Type B pancreatic cell (in vitro differentiated cells): Measurements from ENCODE around the gene MIAT. TPM values are rescaled to one million over a fixed set of nuclear protein-coding genes. Genes with fewer than 3 reads are reported as not detected.

Experiments
- DNase-seq: peaks from one replicate; pipeline ENCODE4 v3.0.0; 2021; ENCODE audit warnings: mixed read lengths; ENCODE audit not compliant: unreplicated experiment; ENCODE audit errors: extremely low spot score
- H3K27ac Mint-ChIP-seq: 2 replicates; pipeline ENCODE4 v1.8.0; 2021; ENCODE audit warnings: mild to moderate bottlenecking, mixed read lengths
- H3K27me3 Mint-ChIP-seq: 2 replicates; pipeline ENCODE4 v1.8.0; 2021; ENCODE audit warnings: mixed read lengths
- H3K36me3 Mint-ChIP-seq: 2 replicates; pipeline ENCODE4 v1.8.0; 2021; ENCODE audit warnings: mixed read lengths
- H3K4me1 Mint-ChIP-seq: one replicate; pipeline ENCODE4 v1.8.0; 2021; ENCODE audit warnings: mixed read lengths; ENCODE audit not compliant: unreplicated experiment
- H3K4me3 Mint-ChIP-seq: 2 replicates; pipeline ENCODE4 v1.8.0; 2021; ENCODE audit warnings: mild to moderate bottlenecking, mixed read lengths
- H3K9me3 Mint-ChIP-seq: 2 replicates; pipeline ENCODE4 v1.8.0; 2021; ENCODE audit warnings: mixed read lengths
- total RNA-seq: library from RNA; stranded (reverse); gene quantifications from 2 replicates; pipeline ENCODE4 v1.2.1, GENCODE V29; 2021; ENCODE audit warnings: low replicate concordance
- TF ChIP-seq, protein P1 (sequence below): fragments of 200-600 bp; sonication (generic); conservative IDR thresholded peaks from 2 replicates; pipeline ENCODE4 v1.5.0; 2021; ENCODE audit warnings: antibody characterized with exemption, mild to moderate bottlenecking

MIAT gene
- total RNA-seq, 1 donor from 2014 or later = 12.2 TPM

DNA sequence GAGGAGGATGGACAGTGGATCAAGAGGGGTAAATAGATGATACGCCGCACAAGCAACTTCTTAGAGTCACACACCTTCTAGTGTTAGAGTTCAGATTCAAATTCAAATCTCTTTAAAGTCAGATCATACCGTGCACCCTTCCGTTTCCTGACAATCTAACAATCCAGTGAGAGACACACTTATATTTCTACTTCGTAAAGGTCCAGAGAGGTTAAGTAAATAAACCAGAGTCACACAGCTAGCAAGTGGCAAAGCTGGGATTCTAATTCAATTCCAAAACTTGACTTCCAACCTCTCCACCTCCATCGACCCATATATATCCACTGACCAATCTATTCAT is 34.0 kb downstream of the MIAT start:
- TF ChIP-seq, protein P1, sequence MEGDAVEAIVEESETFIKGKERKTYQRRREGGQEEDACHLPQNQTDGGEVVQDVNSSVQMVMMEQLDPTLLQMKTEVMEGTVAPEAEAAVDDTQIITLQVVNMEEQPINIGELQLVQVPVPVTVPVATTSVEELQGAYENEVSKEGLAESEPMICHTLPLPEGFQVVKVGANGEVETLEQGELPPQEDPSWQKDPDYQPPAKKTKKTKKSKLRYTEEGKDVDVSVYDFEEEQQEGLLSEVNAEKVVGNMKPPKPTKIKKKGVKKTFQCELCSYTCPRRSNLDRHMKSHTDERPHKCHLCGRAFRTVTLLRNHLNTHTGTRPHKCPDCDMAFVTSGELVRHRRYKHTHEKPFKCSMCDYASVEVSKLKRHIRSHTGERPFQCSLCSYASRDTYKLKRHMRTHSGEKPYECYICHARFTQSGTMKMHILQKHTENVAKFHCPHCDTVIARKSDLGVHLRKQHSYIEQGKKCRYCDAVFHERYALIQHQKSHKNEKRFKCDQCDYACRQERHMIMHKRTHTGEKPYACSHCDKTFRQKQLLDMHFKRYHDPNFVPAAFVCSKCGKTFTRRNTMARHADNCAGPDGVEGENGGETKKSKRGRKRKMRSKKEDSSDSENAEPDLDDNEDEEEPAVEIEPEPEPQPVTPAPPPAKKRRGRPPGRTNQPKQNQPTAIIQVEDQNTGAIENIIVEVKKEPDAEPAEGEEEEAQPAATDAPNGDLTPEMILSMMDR = no peak
- Mint-ChIP-seq H3K36me3 (peaks cover 7% of the 10 kb centered on the region), H3K27me3 (no peaks in the 10 kb centered on the region), H3K9me3 (peaks cover 4% of the 10 kb centered on the region), H3K4me1 (peaks cover 5% of the 10 kb centered on the region), H3K27ac (no peak overlapping the region), H3K4me3 (no peak overlapping the region)
- no peak for DNase-seq

DNA sequence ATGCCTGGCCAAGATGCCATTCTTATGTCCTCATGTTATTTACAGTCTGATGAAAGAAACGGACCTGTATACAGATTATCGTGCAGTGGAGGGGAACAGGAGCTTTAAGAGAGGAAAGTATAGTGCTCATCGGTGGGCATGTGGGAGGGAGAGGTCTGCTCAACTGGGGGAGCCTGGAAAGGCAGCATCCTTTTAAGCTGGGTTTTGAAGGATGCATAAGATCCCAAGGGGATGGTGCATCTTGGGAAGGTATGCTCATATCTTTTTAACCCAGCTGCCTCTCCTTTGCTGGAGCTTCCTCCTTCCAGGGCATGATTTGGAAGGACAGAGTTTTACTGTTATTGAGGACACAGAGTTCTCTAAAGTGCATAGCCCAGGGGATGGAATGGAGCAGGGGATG is 34.8 kb downstream of the MIAT start:
- Mint-ChIP-seq H3K27ac (no peak overlapping the region), H3K4me1 (peaks cover 5% of the 10 kb centered on the region), H3K36me3 (peaks cover 7% of the 10 kb centered on the region), H3K27me3 (no peaks in the 10 kb centered on the region), H3K9me3 (peaks cover 4% of the 10 kb centered on the region), H3K4me3 (no peak overlapping the region)
- DNase-seq = no peak
- TF ChIP-seq, protein P1 = no peak

DNA sequence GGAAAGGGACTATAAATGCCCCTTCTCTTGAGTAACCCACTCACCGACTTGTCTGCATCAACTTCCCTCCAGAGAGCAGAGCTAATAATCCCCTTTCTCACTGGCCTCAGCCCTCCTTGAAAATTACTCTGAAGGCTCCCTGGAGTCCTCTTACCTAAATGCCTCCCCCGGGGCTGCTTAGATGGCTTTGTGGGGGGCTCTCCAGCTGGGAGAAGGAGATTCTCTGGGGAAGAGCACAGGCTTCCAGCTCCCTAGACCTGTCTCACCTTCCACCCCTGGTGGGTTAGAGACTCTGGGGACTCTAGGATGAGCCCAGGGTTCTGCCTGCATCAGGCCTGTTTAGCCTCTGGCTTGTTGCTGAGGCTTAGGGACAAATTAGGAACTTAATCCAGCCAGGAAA is 39.8 kb downstream of the MIAT start:
- TF ChIP-seq, protein P1 = no peak
- no peaks in the 10 kb centered on the region for H3K4me1 Mint-ChIP-seq
- H3K27ac Mint-ChIP-seq = no peak overlapping the region
- DNase-seq = no peak
- H3K27me3 Mint-ChIP-seq = no peaks in the 10 kb centered on the region
- H3K4me3 Mint-ChIP-seq = no peak overlapping the region
- H3K36me3 Mint-ChIP-seq = peaks cover 29% of the 10 kb centered on the region
- H3K9me3 Mint-ChIP-seq = no peaks in the 10 kb centered on the region

DNA sequence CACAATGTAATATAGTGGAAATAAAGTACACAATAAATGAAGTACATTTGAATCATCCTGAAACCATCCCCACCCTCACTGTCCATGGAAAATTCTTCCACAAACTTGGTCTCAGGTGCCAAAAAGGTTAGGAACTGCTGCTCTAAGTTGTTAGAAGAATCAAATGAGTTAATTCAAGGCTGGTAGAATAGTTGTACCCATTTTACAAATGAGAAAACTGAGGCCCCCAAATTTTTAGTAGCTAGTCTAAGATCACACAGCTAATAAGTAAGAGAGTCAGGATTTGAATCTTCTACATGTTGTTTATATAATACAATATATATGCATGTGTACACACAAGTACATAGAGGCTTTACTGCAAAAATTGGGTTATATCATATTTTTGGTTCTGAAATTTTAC is 43.1 kb downstream of the MIAT start:
- DNase-seq = no peak
- Mint-ChIP-seq H3K9me3 (no peaks in the 10 kb centered on the region), H3K27me3 (no peaks in the 10 kb centered on the region), H3K4me1 (no peaks in the 10 kb centered on the region), H3K36me3 (peaks cover 26% of the 10 kb centered on the region), H3K4me3 (no peak overlapping the region), H3K27ac (no peak overlapping the region)
- TF ChIP-seq, protein P1 = no peak

DNA sequence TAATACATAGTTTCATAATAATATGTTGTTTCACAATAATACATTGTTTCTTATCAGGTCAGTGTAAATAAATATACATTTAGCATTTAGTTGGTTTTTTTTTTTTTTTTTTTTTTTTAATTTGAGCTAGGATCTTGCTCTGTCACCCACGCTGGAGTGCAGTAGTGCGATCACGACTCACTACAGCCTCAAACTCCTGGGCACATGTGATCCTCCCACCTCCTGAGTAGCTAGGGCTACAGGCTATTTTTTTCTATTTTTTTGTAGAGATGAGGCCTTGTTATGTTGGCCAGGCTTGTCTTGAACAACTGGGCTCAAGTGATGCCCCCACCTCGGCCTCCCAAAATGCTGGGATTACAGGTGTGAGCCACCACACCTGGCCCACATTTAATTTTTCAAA is 43.5 kb downstream of the MIAT start:
- H3K27ac Mint-ChIP-seq = no peak overlapping the region

DNA sequence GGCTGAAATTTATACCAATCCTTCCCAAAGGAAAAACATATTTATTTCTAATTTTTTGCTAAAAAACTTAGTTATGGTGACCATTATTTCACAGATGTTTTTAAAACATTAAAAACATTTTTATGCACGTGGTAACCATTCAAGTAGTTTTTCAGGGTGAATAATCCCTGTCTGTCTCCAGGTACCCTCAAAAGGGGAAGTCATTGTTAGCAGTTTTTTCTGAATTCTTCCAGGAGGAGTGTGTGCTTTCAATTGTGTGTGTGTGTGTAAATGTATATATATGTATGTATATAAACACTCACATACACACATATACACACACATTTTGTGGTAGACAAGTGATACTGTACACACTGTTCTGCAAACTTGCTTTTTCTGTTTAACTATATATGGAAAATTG is 43.9 kb downstream of the MIAT start:
- TF ChIP-seq, protein P1 = no peak
- no peaks in the 10 kb centered on the region for H3K9me3 Mint-ChIP-seq
- H3K27me3 Mint-ChIP-seq = no peaks in the 10 kb centered on the region
- no peak overlapping the region for H3K4me3 Mint-ChIP-seq
- no peaks in the 10 kb centered on the region for H3K4me1 Mint-ChIP-seq
- DNase-seq = no peak
- peaks cover 22% of the 10 kb centered on the region for H3K36me3 Mint-ChIP-seq
- no peak overlapping the region for H3K27ac Mint-ChIP-seq

More for the DNA sequence above, 43.5 kb downstream of the MIAT start:
- TF ChIP-seq, protein P1 = no peak
- no peak for DNase-seq
- H3K36me3 Mint-ChIP-seq = peaks cover 22% of the 10 kb centered on the region
- H3K9me3 Mint-ChIP-seq = no peaks in the 10 kb centered on the region
- H3K4me1 Mint-ChIP-seq = no peaks in the 10 kb centered on the region
- no peak overlapping the region for H3K4me3 Mint-ChIP-seq
- no peaks in the 10 kb centered on the region for H3K27me3 Mint-ChIP-seq
